ENCODE data around the gene OR2H2.

OR2H2 gene

GRCh38 chr6:29593199-29593855, 8.4 kb downstream of the OR2H2 start:
- no peak for DNase-seq (ENCODE audit: low read depth)

GRCh38 chr6:29596381-29596900, 11.5 kb downstream of the OR2H2 start:
- DNase-seq (ENCODE audit: low read depth) = no peak

- no peak for DNase-seq (ENCODE audit: low read depth)
Observed at GRCh38 chr6:29597184-29597583, 12.3 kb downstream of the OR2H2 start.

- DNase-seq (ENCODE audit: low read depth) = no peak
Observed at GRCh38 chr6:29598172-29598747, 13.3 kb downstream of the OR2H2 start.

- no peak for DNase-seq (ENCODE audit: low read depth)
Observed at GRCh38 chr6:29602564-29603361, 17.8 kb downstream of the OR2H2 start.

GRCh38 chr6:29603456-29603855, 18.5 kb downstream of the OR2H2 start:
- no peak for DNase-seq (ENCODE audit: low read depth)

GRCh38 chr6:29603930-29604329, 19.0 kb downstream of the OR2H2 start:
- DNase-seq (ENCODE audit: low read depth) = no peak

- DNase-seq (ENCODE audit: low read depth) = no peak
Observed at GRCh38 chr6:29608131-29608530, 23.2 kb downstream of the OR2H2 start.

- DNase-seq (ENCODE audit: low read depth) = no peak
Observed at GRCh38 chr6:29610540-29610939, 25.6 kb downstream of the OR2H2 start.

GRCh38 chr6:29611426-29611825, 26.5 kb downstream of the OR2H2 start:
- no peak for DNase-seq (ENCODE audit: low read depth)

GRCh38 chr6:29617782-29618554, 33.0 kb downstream of the OR2H2 start:
- DNase-seq (ENCODE audit: low read depth) = no peak

GRCh38 chr6:29619578-29620160, 34.7 kb downstream of the OR2H2 start:
- DNase-seq (ENCODE audit: low read depth) = no peak

- DNase-seq (ENCODE audit: low read depth) = no peak
Observed at GRCh38 chr6:29620630-29621029, 35.7 kb downstream of the OR2H2 start.

- no peak for DNase-seq (ENCODE audit: low read depth)
Observed at GRCh38 chr6:29624520-29624961, 39.6 kb downstream of the OR2H2 start.

GRCh38 chr6:29625337-29625930, 40.5 kb downstream of the OR2H2 start:
- no peak for DNase-seq (ENCODE audit: low read depth)

GRCh38 chr6:29626948-29627754, 42.2 kb downstream of the OR2H2 start:
- DNase-seq (ENCODE audit: low read depth) = no peak

GRCh38 chr6:29627755-29628418, 43.0 kb downstream of the OR2H2 start:
- DNase-seq (ENCODE audit: low read depth) = no peak

- no peak for DNase-seq (ENCODE audit: low read depth)
Observed at GRCh38 chr6:29628419-29629281, 43.7 kb downstream of the OR2H2 start.

- DNase-seq (ENCODE audit: low read depth) = no peak
Observed at GRCh38 chr6:29629571-29629970, 44.6 kb downstream of the OR2H2 start.

Measured in stimulated activated CD8-positive, alpha-beta memory T cell treated with anti-CD3 and anti-CD28 coated beads, Interleukin-15, amount 100 ng/mL, for 1 hour (primary cell).